ENCODE results near the gene SKA3. TPM values are rescaled to one million over a fixed set of nuclear protein-coding genes. Genes with fewer than 3 reads are reported as not detected.

The SKA3 gene
- total RNA-seq, 4 donors from 2014 or later: 0.49 to 20.9 TPM; not detected in 2

- TF ChIP-seq CTCF (IDR thresholded peaks at IDR 0.05): no peak
- TF ChIP-seq POLR2A (IDR thresholded peaks at IDR 0.05): no peak
- Histone ChIP-seq H3K27me3 (no peaks in the 10 kb centered on the region), H3K27ac (no peak overlapping the region), H3K4me1 (no peaks in the 10 kb centered on the region), H3K4me3 (no peak overlapping the region), H3K36me3 (no peaks in the 10 kb centered on the region), H3K9me3 (no peaks in the 10 kb centered on the region)
- intact Hi-C loops (cut with DNase I; ENCODE audit: low total_unique reads): loop anchor here (10.0 kb wide), 1 partner anchor 188 kb away; no protein-coding TSS in a partner anchor
- no peak for DNase-seq
Measured at GRCh38 chr13:21133077-21133476, 43.3 kb downstream of the SKA3 start.

- Histone ChIP-seq H3K27me3 (no peaks in the 10 kb centered on the region), H3K4me3 (no peak overlapping the region), H3K9me3 (no peaks in the 10 kb centered on the region), H3K4me1 (no peaks in the 10 kb centered on the region), H3K27ac (no peak overlapping the region), H3K36me3 (no peaks in the 10 kb centered on the region)
- intact Hi-C loops (cut with DNase I; ENCODE audit: low total_unique reads): loop anchor here (10.0 kb wide), 1 partner anchor 185 kb away; no protein-coding TSS in a partner anchor
- DNase-seq: no peak
- TF ChIP-seq POLR2A (IDR thresholded peaks at IDR 0.05) (no peak), CTCF (IDR thresholded peaks at IDR 0.05) (no peak)
Measured at GRCh38 chr13:21130116-21130515, 46.2 kb downstream of the SKA3 start.

GRCh38 chr13:21124852-21125251 is 51.5 kb downstream of the SKA3 start:
- intact Hi-C loops (cut with DNase I; ENCODE audit: low total_unique reads): no loop called here
- H3K36me3 ChIP-seq: no peaks in the 10 kb centered on the region

GRCh38 chr13:21123956-21124355 is 52.4 kb downstream of the SKA3 start:
- H3K4me1 ChIP-seq: no peaks in the 10 kb centered on the region
- H3K9me3 ChIP-seq: no peaks in the 10 kb centered on the region
- H3K4me3 ChIP-seq: no peak overlapping the region
- TF ChIP-seq POLR2A (IDR thresholded peaks at IDR 0.05) (no peak), CTCF (IDR thresholded peaks at IDR 0.05) (no peak)
- H3K36me3 ChIP-seq: no peaks in the 10 kb centered on the region
- no peaks in the 10 kb centered on the region for H3K27me3 ChIP-seq
- intact Hi-C loops (cut with DNase I; ENCODE audit: low total_unique reads): no loop called here
- DNase-seq: no peak
- no peak overlapping the region for H3K27ac ChIP-seq

More at GRCh38 chr13:21124852-21125251, 51.5 kb downstream of the SKA3 start:
- Histone ChIP-seq H3K4me1 (no peaks in the 10 kb centered on the region), H3K27me3 (no peaks in the 10 kb centered on the region), H3K27ac (no peak overlapping the region), H3K9me3 (no peaks in the 10 kb centered on the region), H3K4me3 (no peak overlapping the region)
- no peak for DNase-seq
- TF ChIP-seq POLR2A (IDR thresholded peaks at IDR 0.05): no peak
- TF ChIP-seq CTCF (IDR thresholded peaks at IDR 0.05): no peak

- H3K36me3 ChIP-seq: no peaks in the 10 kb centered on the region
- no peak overlapping the region for H3K4me3 ChIP-seq
- no peaks in the 10 kb centered on the region for H3K27me3 ChIP-seq
- no peaks in the 10 kb centered on the region for H3K9me3 ChIP-seq
- no peak for DNase-seq
- intact Hi-C loops (cut with DNase I; ENCODE audit: low total_unique reads): no loop called here
- no peak for TF ChIP-seq CTCF (IDR thresholded peaks at IDR 0.05)
- H3K4me1 ChIP-seq: no peaks in the 10 kb centered on the region
- no peak overlapping the region for H3K27ac ChIP-seq
Measured at GRCh38 chr13:21121616-21122015, 54.7 kb downstream of the SKA3 start.

All from uterus (tissue), 4 donors.